Measurements from ENCODE around the gene PKN3.
A peak's percentile ranks its signal among the peaks of the same experiment; 100 is the strongest.
"Not testable (repeated sequence)": the region's sequence is repeated elsewhere in the genome, so short reads cannot be mapped to it uniquely, and the experiment has no call there.

The PKN3 gene

GRCh38 chr9:128690684-128691034, 11.6 kb upstream of the PKN3 start:
- no peak for TF ChIP-seq Cebpa-rat (IDR thresholded peaks at IDR 0.05)
- H3K9ac ChIP-seq = peak overlapping the region; percentile 97
- H3K36me3 ChIP-seq = peaks cover 44% of the 10 kb centered on the region
- H3K4me1 ChIP-seq = peaks cover 65% of the 10 kb centered on the region
- H3K27me3 ChIP-seq = no peaks in the 10 kb centered on the region
- H3K9me3 ChIP-seq = no peaks in the 10 kb centered on the region
- H3K27ac ChIP-seq = peak overlapping the region; percentile 99
- H4K20me1 ChIP-seq = peaks cover 53% of the 10 kb centered on the region
- peak overlapping the region; percentile 84 for H3K4me2 ChIP-seq
- peak overlapping the region; percentile 89 for H3K4me3 ChIP-seq

GRCh38 chr9:128693738-128694137, 8.6 kb upstream of the PKN3 start:
- H3K9me3 ChIP-seq, H3K27me3 ChIP-seq, H3K4me3 ChIP-seq, H3K4me2 ChIP-seq, H3K9ac ChIP-seq, H3K27ac ChIP-seq: not testable (repeated sequence)
- H4K20me1 ChIP-seq = peaks cover 75% of the 10 kb centered on the region
- H3K4me1 ChIP-seq = peaks cover 34% of the 10 kb centered on the region
- H3K36me3 ChIP-seq = peaks cover 67% of the 10 kb centered on the region

GRCh38 chr9:128694344-128694743, 8.0 kb upstream of the PKN3 start:
- peaks cover 34% of the 10 kb centered on the region for H3K4me1 ChIP-seq
- no peaks in the 10 kb centered on the region for H3K9me3 ChIP-seq
- TF ChIP-seq Cebpa-rat (IDR thresholded peaks at IDR 0.05) = no peak
- H3K36me3 ChIP-seq = peaks cover 70% of the 10 kb centered on the region
- H4K20me1 ChIP-seq = peaks cover 75% of the 10 kb centered on the region
- no peak overlapping the region for H3K27ac ChIP-seq
- 0 out of 2 replicates have a peak overlapping the region, but pooled peaks have one; percentile 21 for H3K4me2 ChIP-seq
- no peak overlapping the region for H3K9ac ChIP-seq
- no peaks in the 10 kb centered on the region for H3K27me3 ChIP-seq
- H3K4me3 ChIP-seq = no peak overlapping the region

GRCh38 chr9:128696923-128697707, 5.2 kb upstream of the PKN3 start:
- no peak overlapping the region for H3K4me2 ChIP-seq
- H3K4me1 ChIP-seq = peaks cover 28% of the 10 kb centered on the region

GRCh38 chr9:128699096-128699795, 3.1 kb upstream of the PKN3 start:
- not testable (repeated sequence) for H3K4me3 ChIP-seq, H3K27me3 ChIP-seq, H3K9me3 ChIP-seq, H3K9ac ChIP-seq, H3K27ac ChIP-seq, H3K4me2 ChIP-seq
- H3K36me3 ChIP-seq = peaks cover 38% of the 10 kb centered on the region
- H4K20me1 ChIP-seq = peaks cover 31% of the 10 kb centered on the region
- peaks cover 21% of the 10 kb centered on the region for H3K4me1 ChIP-seq

More at GRCh38 chr9:128696923-128697707, 5.2 kb upstream of the PKN3 start:
- H3K4me3 ChIP-seq = no peak overlapping the region
- no peak overlapping the region for H3K27ac ChIP-seq
- H3K9me3 ChIP-seq = no peaks in the 10 kb centered on the region
- no peak for TF ChIP-seq Cebpa-rat (IDR thresholded peaks at IDR 0.05)
- H3K36me3 ChIP-seq = peaks cover 59% of the 10 kb centered on the region
- no peak overlapping the region for H3K9ac ChIP-seq
- H3K27me3 ChIP-seq = no peaks in the 10 kb centered on the region
- peaks cover 53% of the 10 kb centered on the region for H4K20me1 ChIP-seq

- 0 out of 2 replicates have a peak overlapping the region, but pooled peaks have one; percentile 98 for H3K4me2 ChIP-seq
- peaks cover 38% of the 10 kb centered on the region for H3K4me1 ChIP-seq
- no peak for TF ChIP-seq Cebpa-rat (IDR thresholded peaks at IDR 0.05)
- no peaks in the 10 kb centered on the region for H3K27me3 ChIP-seq
- H4K20me1 ChIP-seq = peaks cover 16% of the 10 kb centered on the region
- H3K4me3 ChIP-seq = no peak overlapping the region
- H3K36me3 ChIP-seq = peaks cover 32% of the 10 kb centered on the region
- no peak overlapping the region for H3K9ac ChIP-seq
- H3K27ac ChIP-seq = no peak overlapping the region
- H3K9me3 ChIP-seq = no peaks in the 10 kb centered on the region
Measured at GRCh38 chr9:128701227-128701854, 962 bp upstream of the PKN3 start.

- peak overlapping the region; percentile 87 for H3K27ac ChIP-seq
- H3K4me1 ChIP-seq = peaks cover 52% of the 10 kb centered on the region
- H3K36me3 ChIP-seq = peaks cover 34% of the 10 kb centered on the region
- H3K4me2 ChIP-seq = peak overlapping the region; percentile 98
- H3K27me3 ChIP-seq = no peaks in the 10 kb centered on the region
- no peaks in the 10 kb centered on the region for H3K9me3 ChIP-seq
- H3K4me3 ChIP-seq = peak overlapping the region; percentile 93
- TF ChIP-seq Cebpa-rat (IDR thresholded peaks at IDR 0.05) = no peak
- peak overlapping the region; percentile 88 for H3K9ac ChIP-seq
- no peaks in the 10 kb centered on the region for H4K20me1 ChIP-seq
Measured at GRCh38 chr9:128702949-128703615, 779 bp downstream of the PKN3 start.

- H3K4me2 ChIP-seq = peak overlapping the region; percentile 98
- peaks cover 38% of the 10 kb centered on the region for H3K36me3 ChIP-seq
- peak overlapping the region; percentile 88 for H3K9ac ChIP-seq
- peak overlapping the region; percentile 93 for H3K4me3 ChIP-seq
- peaks cover 52% of the 10 kb centered on the region for H3K4me1 ChIP-seq
- H3K9me3 ChIP-seq = no peaks in the 10 kb centered on the region
- no peaks in the 10 kb centered on the region for H4K20me1 ChIP-seq
- H3K27ac ChIP-seq = peak overlapping the region; percentile 87
- H3K27me3 ChIP-seq = no peaks in the 10 kb centered on the region
- TF ChIP-seq Cebpa-rat (IDR thresholded peaks at IDR 0.05) = no peak
Measured at GRCh38 chr9:128703616-128704355, 1.5 kb downstream of the PKN3 start.

GRCh38 chr9:128704356-128704670, 2.0 kb downstream of the PKN3 start:
- Histone ChIP-seq H3K27me3 (no peaks in the 10 kb centered on the region), H3K4me3 (peak overlapping the region; percentile 93), H3K9me3 (no peaks in the 10 kb centered on the region), H3K9ac (peak overlapping the region; percentile 88), H3K4me2 (peak overlapping the region; percentile 98), H3K4me1 (peaks cover 52% of the 10 kb centered on the region), H3K36me3 (peaks cover 41% of the 10 kb centered on the region), H3K27ac (peak overlapping the region; percentile 87), H4K20me1 (no peaks in the 10 kb centered on the region)
- TF ChIP-seq Cebpa-rat (IDR thresholded peaks at IDR 0.05) = no peak

Measured in BLaER1 (cell line).